GM10266 (cell line): Measurements from ENCODE around the gene HDAC4.

Source experiments
- DNase-seq: peaks from one replicate; pipeline ENCODE4 v3.0.0; 2012; ENCODE audit errors: extremely low spot score
- TF ChIP-seq, protein P1 (sequence below): IDR thresholded peaks from 2 replicates; pipeline ENCODE4 v1.5.1; 2012; ENCODE audit warnings: mild to moderate bottlenecking, low read depth; ENCODE audit not compliant: control insufficient read depth, insufficient read depth; ENCODE audit errors: missing control alignments

HDAC4 gene

DNA sequence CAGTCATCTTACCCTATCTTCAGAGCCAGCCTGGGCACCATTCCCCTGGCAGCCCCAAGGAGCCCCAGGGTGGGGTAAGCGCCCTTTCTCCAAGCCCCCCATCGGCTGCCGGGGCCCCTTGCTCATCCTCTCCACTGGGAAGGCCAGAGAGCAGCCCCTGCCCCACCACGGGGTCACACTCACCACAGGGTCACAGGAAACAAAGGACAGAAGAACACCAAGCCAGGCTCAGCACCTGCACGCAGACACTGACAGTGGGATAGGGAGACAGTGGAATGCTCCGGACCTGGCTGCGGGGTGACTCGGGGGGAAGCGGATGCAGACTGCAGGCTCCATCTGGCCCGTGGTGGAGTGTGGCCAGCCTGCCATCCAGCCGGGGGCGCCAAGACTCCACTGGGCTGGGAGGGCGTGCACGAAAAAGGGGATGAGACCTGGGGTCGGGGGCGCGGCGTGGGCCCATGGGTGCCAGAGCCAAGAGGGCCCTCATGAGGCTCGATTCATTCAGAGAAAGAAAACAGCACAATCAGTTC is 21.1 kb downstream of the HDAC4 start:
- DNase-seq: no peak
- TF ChIP-seq, protein P1, sequence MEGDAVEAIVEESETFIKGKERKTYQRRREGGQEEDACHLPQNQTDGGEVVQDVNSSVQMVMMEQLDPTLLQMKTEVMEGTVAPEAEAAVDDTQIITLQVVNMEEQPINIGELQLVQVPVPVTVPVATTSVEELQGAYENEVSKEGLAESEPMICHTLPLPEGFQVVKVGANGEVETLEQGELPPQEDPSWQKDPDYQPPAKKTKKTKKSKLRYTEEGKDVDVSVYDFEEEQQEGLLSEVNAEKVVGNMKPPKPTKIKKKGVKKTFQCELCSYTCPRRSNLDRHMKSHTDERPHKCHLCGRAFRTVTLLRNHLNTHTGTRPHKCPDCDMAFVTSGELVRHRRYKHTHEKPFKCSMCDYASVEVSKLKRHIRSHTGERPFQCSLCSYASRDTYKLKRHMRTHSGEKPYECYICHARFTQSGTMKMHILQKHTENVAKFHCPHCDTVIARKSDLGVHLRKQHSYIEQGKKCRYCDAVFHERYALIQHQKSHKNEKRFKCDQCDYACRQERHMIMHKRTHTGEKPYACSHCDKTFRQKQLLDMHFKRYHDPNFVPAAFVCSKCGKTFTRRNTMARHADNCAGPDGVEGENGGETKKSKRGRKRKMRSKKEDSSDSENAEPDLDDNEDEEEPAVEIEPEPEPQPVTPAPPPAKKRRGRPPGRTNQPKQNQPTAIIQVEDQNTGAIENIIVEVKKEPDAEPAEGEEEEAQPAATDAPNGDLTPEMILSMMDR: no peak

GRCh38 chr2:239378918-239379640 is 21.7 kb downstream of the HDAC4 start:
- TF ChIP-seq, protein P1: no peak
- no peak for DNase-seq

GRCh38 chr2:239378021-239378917 is 22.6 kb downstream of the HDAC4 start:
- TF ChIP-seq, protein P1: no peak
- no peak for DNase-seq

DNA sequence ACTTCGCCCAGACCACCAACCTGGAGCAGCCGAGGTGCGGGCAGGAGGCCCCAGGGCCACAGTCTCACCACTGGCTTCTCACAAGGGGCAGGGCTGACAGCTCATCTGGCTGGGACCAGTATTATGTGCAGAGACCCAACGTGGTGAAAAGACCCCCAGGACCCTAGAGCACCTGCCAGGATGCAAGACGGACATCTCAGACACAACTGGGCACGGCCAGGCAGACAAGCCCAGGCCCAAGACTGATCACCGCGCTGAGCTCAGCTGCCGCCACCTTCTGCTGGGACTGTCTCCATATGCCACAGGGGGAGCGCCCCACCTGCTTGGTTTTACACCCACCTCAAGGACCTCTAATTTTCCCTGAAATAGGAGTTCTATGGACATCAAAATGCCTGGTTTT is 23.2 kb downstream of the HDAC4 start:
- no peak for DNase-seq
- TF ChIP-seq, protein P1: no peak

- no peak for DNase-seq
- TF ChIP-seq, protein P1: no peak
Measured at GRCh38 chr2:239376942-239377531, 23.8 kb downstream of the HDAC4 start.

- DNase-seq: no peak
- TF ChIP-seq, protein P1: no peak
Measured at GRCh38 chr2:239376351-239376750, 24.5 kb downstream of the HDAC4 start.
